ENCODE measurements around the gene UAP1. TPM values are rescaled to one million over a fixed set of nuclear protein-coding genes. Genes with fewer than 3 reads are reported as not detected.

UAP1 gene
- total RNA-seq, 2 experiments from 2014 or later = 44.5 to 45.8 TPM

DNA sequence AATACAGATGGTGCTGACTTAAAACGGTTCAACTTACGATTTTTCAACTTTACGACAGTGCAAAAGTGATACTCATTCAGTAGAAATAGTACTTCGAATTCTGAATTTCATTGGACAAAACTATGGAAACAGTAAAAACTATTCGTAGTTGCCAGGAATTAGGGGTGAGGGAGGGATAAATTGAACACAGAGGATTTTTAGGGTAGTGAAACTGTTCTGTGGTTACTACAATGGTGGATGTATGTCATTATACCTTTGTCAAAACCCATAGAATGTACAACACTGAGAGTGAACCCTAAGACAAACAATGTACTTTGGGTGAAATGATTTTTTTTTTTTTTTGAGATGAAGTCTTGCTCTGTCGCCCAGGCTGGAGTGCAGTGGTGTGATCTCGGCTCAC lies 78.2 kb downstream of the UAP1 start:
- Mint-ChIP-seq H3K9me3 (no peaks in the 10 kb centered on the region), H3K36me3 (ENCODE audit: low read depth) (no peaks in the 10 kb centered on the region), H3K27me3 (peaks cover 9% of the 10 kb centered on the region), H3K4me3 (no peak overlapping the region), H3K4me1 (ENCODE audit: low read depth) (no peaks in the 10 kb centered on the region), H3K27ac (no peak overlapping the region)
- no peak overlapping the region for H3K27ac ChIP-seq (ENCODE audit: low read depth in 1 of 2, low read length in 2 of 2)
- H3K27me3 ChIP-seq (ENCODE audit: control insufficient read depth in 1 of 2, insufficient read depth in 2 of 2, low read length in 2 of 2) = no peaks in the 10 kb centered on the region
- no peak for ATAC-seq (ENCODE audit: poor library complexity)
- no peaks in the 10 kb centered on the region for H3K9me3 ChIP-seq (ENCODE audit: control insufficient read depth in 1 of 2, insufficient read depth in 1 of 2, low read length in 2 of 2)
- H3K36me3 ChIP-seq (ENCODE audit: insufficient read depth, low read length) = no peaks in the 10 kb centered on the region
- H3K4me1 ChIP-seq (ENCODE audit: insufficient read depth, low read length) = no peaks in the 10 kb centered on the region
- intact Hi-C loops (cut with DNase I, micrococcal nuclease) = no loop called here
- H3K4me3 ChIP-seq (ENCODE audit: low read length) = no peak overlapping the region
- TF ChIP-seq, protein P1, sequence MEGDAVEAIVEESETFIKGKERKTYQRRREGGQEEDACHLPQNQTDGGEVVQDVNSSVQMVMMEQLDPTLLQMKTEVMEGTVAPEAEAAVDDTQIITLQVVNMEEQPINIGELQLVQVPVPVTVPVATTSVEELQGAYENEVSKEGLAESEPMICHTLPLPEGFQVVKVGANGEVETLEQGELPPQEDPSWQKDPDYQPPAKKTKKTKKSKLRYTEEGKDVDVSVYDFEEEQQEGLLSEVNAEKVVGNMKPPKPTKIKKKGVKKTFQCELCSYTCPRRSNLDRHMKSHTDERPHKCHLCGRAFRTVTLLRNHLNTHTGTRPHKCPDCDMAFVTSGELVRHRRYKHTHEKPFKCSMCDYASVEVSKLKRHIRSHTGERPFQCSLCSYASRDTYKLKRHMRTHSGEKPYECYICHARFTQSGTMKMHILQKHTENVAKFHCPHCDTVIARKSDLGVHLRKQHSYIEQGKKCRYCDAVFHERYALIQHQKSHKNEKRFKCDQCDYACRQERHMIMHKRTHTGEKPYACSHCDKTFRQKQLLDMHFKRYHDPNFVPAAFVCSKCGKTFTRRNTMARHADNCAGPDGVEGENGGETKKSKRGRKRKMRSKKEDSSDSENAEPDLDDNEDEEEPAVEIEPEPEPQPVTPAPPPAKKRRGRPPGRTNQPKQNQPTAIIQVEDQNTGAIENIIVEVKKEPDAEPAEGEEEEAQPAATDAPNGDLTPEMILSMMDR (IDR thresholded peaks at IDR 0.05) = no peak
- ChIA-PET CTCF (no interaction called here), POLR2A (no interaction called here)
- DNase-seq = no peak

DNA sequence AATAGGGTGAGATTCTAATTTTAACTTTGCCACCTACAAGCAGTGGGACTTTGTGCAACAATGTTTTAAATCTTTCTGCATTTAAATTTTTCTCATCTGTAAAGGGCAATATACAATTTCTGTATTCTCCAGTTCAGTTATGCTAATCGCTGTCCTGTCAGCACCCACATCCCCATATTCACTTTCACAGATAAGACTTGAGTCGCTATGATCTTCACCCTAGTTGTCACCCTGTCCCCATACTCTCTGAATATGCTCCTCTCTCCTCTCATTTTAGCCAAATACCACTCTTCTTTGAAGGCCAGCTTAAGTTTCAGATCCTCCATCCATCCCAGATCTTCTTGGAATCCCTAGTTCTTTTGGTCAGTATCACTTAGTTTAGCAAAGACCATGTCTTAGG lies 79.6 kb downstream of the UAP1 start:
- ChIA-PET POLR2A (no interaction called here), CTCF (no interaction called here)
- Mint-ChIP-seq H3K4me1 (ENCODE audit: low read depth) (no peaks in the 10 kb centered on the region), H3K4me3 (no peak overlapping the region), H3K9me3 (no peaks in the 10 kb centered on the region), H3K27me3 (peaks cover 13% of the 10 kb centered on the region), H3K27ac (no peak overlapping the region), H3K36me3 (ENCODE audit: low read depth) (no peaks in the 10 kb centered on the region)
- Histone ChIP-seq H3K36me3 (ENCODE audit: insufficient read depth, low read length) (no peaks in the 10 kb centered on the region), H3K9me3 (ENCODE audit: control insufficient read depth in 1 of 2, insufficient read depth in 1 of 2, low read length in 2 of 2) (no peaks in the 10 kb centered on the region), H3K27ac (ENCODE audit: low read depth in 1 of 2, low read length in 2 of 2) (no peak overlapping the region), H3K4me1 (ENCODE audit: insufficient read depth, low read length) (no peaks in the 10 kb centered on the region), H3K4me3 (ENCODE audit: low read length) (no peak overlapping the region), H3K27me3 (ENCODE audit: control insufficient read depth in 1 of 2, insufficient read depth in 2 of 2, low read length in 2 of 2) (no peaks in the 10 kb centered on the region)
- intact Hi-C loops (cut with DNase I, micrococcal nuclease) = no loop called here
- DNase-seq = no peak
- TF ChIP-seq, protein P1 (IDR thresholded peaks at IDR 0.05) = no peak
- ATAC-seq (ENCODE audit: poor library complexity) = no peak

DNA sequence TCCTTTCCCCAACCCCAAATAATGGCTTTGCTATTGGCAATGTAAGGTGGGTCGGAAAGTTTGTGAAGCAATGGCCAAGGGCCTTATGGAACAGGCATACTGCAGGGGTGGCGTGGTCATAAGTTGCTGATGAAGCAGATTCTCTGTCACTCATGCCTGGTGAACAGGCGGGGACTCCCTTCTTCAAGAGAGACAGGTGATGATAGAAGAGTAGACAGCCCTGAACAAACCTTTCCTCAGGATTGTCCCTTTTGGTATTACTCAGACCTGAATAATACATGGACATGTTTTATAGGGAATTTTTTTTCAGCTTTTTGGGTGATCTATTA lies 83.4 kb downstream of the UAP1 start:
- ChIA-PET POLR2A (no interaction called here), CTCF (no interaction called here)
- H3K9me3 Mint-ChIP-seq = no peaks in the 10 kb centered on the region
- TF ChIP-seq, protein P1 (IDR thresholded peaks at IDR 0.05) = no peak
- H3K27ac Mint-ChIP-seq = no peak overlapping the region
- H3K4me3 ChIP-seq (ENCODE audit: low read length) = no peak overlapping the region
- peaks cover 23% of the 10 kb centered on the region for H3K27me3 Mint-ChIP-seq
- no peaks in the 10 kb centered on the region for H3K27me3 ChIP-seq (ENCODE audit: control insufficient read depth in 1 of 2, insufficient read depth in 2 of 2, low read length in 2 of 2)
- H3K4me1 ChIP-seq (ENCODE audit: insufficient read depth, low read length) = no peaks in the 10 kb centered on the region
- no peak overlapping the region for H3K27ac ChIP-seq (ENCODE audit: low read depth in 1 of 2, low read length in 2 of 2)
- ATAC-seq (ENCODE audit: poor library complexity) (no peak), DNase-seq (no peak)
- no peaks in the 10 kb centered on the region for H3K4me1 Mint-ChIP-seq (ENCODE audit: low read depth)
- no peaks in the 10 kb centered on the region for H3K36me3 ChIP-seq (ENCODE audit: insufficient read depth, low read length)
- no peaks in the 10 kb centered on the region for H3K9me3 ChIP-seq (ENCODE audit: control insufficient read depth in 1 of 2, insufficient read depth in 1 of 2, low read length in 2 of 2)
- H3K4me3 Mint-ChIP-seq = no peak overlapping the region
- intact Hi-C loops (cut with DNase I, micrococcal nuclease) = no loop called here
- no peaks in the 10 kb centered on the region for H3K36me3 Mint-ChIP-seq (ENCODE audit: low read depth)
